GM19043 (cell line): ENCODE data around the gene TMC4.

ENCODE experiments used
- ATAC-seq: cut with Tn5 transposase; IDR thresholded peaks from one replicate; pipeline ENCODE4 v1.9.1; 2021; ENCODE audit warnings: low read depth; ENCODE audit not compliant: unreplicated experiment

The TMC4 gene

DNA sequence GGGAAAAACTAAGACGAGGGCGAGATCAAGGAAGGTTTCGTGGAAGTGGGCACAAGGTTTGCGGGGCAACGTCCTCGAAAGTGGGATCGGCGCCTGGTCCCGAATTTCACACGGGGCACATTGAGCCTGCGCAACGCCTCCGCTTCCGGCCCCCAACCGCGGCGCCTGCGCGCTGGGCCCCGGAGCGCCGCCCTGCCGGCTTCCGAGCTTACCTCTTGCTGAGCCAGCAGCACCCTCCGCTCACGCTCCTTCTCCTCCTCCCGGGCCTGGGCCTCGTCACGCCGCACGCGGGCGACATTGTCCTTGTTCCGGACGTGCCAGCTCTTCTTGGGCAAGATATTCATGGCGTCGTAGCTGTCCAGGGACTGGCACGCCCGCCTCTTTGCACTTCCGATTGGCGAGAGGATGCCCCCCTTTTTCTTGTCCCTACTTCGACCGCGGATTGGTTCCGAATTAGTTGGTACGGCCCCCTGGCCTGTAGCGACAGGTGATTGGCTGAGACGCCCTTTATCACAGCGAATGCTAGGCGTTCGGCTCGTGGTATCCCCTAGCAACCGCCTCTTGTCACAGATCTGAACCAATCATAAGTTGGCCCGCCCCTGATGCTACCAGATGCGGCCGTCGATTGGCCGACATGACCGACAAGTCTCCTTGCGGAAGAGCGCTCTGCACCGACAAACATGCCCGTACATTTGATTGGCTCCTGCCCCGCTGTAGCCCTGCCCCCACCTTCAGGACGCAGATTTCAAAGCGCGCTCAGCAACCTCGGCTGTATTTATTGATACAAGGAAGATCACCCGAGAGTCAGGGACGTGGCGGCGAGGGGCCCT is 13.4 kb downstream of the TMC4 start, which contains the start of gene LENG1:
TSS of gene LENG1 (minus strand) at position 370 of the 830 bp plus-strand sequence. CDS start at position 344, 26 bp downstream.
- peak; percentile 89 for ATAC-seq

DNA sequence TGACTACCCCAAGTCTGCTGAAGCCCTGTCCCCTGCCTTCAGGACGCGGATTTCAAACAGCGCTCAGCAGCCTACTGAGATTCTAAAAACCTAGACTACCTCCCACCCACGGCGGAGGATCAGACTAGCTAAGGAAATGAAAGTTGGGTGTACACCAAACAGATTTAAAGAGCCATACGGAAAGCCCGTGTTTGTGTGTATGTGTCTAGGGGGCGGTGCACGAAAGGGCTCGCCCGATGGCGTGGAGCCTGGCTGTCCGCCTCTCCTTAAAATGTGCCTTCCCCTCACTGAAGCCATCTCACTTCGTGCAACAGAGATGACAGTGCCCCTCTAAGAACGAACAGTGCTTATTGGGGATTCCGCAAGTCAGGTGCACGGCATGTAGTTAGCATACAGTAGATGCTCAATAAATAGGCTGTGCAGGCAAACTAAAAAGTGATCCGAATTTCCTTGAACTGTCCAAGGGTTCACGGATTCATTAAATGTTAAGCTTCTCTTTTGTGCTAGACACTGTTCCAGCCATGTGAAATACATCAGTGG is 14.1 kb downstream of the TMC4 start:
- ATAC-seq, result no peak

- ATAC-seq, result no peak
Measured at GRCh38 chr19:54156953-54157352, 16.0 kb downstream of the TMC4 start.

GRCh38 chr19:54156490-54156889 is 16.5 kb downstream of the TMC4 start:
- no peak for ATAC-seq

- ATAC-seq, result no peak
Measured at GRCh38 chr19:54155694-54156093, 17.3 kb downstream of the TMC4 start.

DNA sequence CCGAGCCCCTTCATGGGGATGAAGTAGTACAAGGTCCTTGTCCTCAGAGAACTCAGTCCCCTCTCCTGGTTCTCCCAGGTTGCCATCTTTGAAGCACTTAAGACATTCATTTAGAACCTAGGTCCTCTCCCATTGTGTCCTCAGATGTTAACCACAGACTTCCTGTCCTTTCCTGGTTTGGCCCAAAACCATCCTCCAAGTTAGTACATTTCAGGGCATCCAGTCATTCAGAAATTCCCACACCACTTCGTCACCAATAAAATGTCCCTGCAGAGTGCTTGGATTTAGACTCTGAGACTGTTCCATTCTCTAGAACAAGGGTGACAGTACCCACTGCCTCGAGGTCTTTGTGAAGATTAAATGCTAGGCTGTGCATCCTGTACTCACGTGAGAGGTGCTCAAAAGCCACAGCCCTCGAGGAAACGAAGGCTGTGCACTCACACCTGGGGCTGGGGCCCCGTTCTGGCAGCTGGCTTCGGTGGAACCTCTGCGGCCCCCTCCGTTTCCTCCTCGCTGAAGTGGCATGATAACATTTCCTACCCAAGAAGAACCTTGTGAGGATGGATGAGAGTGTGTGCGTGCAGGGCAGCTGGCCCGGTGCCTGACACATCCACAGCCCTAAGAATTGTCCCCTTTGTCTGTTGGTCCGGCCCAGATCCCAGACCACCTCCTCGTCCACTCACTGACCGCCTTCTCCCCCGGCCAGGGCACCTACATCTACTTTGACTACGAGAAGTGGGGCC is 18.2 kb downstream of the TMC4 start:
- no peak for ATAC-seq

GRCh38 chr19:54153731-54154326 is 19.1 kb downstream of the TMC4 start:
- no peak for ATAC-seq

DNA sequence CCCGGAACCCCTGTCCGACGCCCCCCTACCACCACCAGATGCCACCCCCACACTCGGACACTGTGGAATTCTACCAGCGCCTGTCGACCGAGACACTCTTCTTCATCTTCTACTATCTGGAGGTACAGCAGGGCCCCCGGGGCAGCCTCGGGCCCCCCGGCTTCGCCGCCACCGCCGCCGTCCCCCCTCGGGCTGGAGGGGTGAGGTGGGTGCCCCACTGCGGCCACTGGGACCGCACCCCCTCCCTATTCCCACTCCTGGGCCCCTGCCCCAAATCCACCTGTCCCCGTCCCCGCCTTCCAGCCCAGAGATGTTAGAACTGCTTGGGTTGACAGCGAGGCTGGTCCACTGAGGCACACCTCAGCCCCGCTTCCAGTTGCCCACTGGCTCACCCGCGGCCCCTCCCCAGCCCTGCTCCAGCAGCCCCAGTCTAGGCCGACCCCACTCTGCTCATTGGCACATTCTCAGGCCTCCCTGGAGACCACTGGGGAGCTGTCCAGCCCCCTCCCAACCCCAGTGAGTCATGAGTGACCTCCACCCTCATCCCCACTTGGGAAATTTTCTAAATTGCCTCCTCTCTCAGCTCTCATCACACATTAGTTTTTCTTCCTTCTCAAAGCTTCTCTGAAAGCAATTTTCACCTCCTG is 20.0 kb downstream of the TMC4 start:
- no peak for ATAC-seq

DNA sequence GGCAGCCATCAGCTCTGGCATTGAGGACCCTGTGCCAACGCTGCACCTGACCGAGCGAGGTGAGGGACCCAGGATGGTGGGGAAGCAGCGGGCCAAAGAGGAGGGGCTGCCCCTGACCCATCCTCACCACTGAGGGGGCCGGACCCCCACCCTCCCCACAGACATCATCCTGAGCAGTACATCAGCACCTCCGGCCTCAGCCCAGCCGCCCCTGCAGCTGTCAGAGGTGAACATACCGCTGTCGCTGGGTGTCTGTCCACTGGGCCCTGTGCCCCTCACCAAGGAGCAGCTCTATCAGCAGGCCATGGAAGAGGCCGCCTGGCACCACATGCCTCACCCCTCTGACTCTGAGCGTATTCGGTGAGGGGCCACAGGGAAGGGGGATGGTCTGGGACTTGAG is 20.7 kb downstream of the TMC4 start:
- ATAC-seq, result no peak

DNA sequence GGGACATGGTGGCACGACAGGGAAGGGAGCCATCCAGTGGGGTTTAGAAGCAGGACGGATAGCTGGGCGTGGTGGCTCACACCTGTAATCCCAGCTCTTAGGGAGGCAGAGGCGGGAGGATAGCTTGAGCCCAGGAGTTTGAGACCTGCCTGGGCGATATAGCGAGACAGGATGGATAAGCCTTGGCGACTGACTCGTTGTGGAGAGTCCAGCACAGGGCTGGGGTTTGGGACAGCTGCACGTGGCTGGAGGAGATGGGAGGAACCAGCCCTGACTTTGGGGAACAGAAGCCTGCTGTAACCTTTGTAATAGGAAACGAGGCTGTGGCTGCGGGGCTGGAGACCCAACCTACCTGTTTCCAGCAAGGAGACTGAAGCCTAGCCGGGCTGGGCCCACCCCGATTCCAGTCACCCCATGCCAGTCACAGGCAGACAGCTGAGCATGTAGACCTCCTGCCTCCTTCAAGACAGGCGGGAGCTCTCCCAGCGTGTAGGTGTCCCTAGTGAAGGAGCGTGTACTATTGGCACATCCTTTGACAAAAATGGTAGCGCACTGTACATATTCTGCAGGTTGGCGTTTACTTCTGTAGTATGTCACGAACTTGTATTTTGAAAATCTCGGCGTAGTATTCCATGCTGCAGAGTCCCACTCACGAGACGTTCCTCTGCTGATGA is 21.5 kb downstream of the TMC4 start:
- no peak for ATAC-seq

- no peak for ATAC-seq
Measured at GRCh38 chr19:54149021-54149812, 23.7 kb downstream of the TMC4 start.

DNA sequence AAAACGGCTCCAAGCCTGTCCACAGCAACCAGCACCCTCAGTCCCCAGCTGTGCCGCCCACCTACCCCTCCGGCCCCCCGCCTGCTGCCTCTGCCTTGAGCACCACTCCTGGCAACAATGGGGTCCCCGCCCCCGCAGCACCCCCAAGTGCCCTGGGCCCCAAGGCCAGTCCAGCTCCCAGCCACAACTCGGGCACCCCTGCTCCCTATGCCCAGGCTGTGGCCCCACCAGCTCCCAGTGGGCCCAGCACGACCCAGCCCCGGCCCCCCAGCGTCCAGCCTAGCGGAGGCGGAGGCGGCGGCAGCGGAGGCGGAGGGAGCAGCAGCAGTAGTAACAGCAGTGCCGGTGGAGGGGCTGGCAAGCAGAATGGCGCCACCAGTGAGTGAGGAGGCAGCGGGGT is 24.8 kb downstream of the TMC4 start:
- ATAC-seq, result no peak

- no peak for ATAC-seq
Measured at GRCh38 chr19:54147676-54148075, 25.3 kb downstream of the TMC4 start.

DNA sequence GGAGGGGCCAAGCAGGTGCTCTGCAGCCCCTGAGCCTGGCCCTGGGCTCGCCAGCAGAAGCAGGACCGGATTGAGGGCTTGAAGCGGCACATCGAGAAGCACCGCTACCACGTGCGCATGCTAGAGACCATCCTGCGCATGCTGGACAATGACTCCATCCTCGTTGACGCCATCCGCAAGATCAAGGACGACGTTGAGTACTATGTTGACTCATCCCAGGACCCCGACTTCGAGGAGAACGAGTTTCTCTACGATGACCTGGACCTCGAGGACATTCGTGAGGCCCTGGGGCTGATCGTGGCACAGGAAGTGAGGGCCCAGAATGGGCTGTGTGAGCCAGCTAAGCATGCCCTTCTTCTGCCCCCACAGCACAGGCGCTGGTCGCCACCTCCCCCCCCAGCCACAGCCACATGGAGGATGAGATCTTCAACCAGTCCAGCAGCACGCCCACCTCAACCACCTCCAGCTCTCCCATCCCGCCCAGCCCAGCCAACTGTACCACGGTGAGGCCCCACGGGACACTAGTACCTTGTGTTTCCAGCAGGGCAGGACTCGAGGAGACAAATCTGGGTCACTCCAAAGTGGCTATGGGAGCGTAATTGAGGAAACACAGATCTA is 27.3 kb downstream of the TMC4 start:
- ATAC-seq, result no peak

- no peak for ATAC-seq
Measured at GRCh38 chr19:54142166-54142780, 30.7 kb downstream of the TMC4 start.

DNA sequence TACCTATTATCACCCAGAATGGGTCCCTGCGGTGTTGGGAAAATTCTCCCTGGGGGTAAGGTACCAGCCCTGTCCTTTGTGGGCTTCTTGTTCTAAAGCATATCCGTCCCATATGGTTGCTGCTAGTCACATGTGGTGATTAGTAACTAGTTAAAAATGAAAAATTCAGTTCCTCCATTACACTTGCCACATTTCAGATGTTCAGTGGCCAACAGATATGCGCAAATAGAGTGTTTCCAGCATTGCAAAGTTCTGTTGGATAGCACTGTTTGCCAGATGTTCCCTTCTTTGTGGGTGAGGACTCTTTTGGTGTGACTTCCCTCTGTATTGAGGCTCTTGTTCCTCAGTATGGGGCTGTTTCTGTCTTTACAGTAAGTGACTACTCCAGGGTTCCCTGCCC is 31.6 kb downstream of the TMC4 start:
- no peak for ATAC-seq

- no peak for ATAC-seq
Measured at GRCh38 chr19:54138489-54139256, 34.3 kb downstream of the TMC4 start.
